Testis (tissue), 2 donors: ENCODE data around the gene NEBL.

ENCODE experiments used
- CTCF ChIP-seq, 3 experiments: fragments of 450-650 bp in 2 of 3; fragments of 200-600 bp in 1 of 3; sonication (generic) in 1 of 3; IDR thresholded peaks; one replicate each; pipeline ENCODE4 v1.5.1; 2016 to 2019; ENCODE audit warnings: antibody characterized with exemption in 3 of 3, mild to moderate bottlenecking in 2 of 3, moderate library complexity in 1 of 3
- POLR2A ChIP-seq: fragments of 450-650 bp; IDR thresholded peaks from one replicate; pipeline ENCODE4 v1.6.1; 2017; ENCODE audit warnings: antibody characterized with exemption, mild to moderate bottlenecking, moderate library complexity

DNA sequence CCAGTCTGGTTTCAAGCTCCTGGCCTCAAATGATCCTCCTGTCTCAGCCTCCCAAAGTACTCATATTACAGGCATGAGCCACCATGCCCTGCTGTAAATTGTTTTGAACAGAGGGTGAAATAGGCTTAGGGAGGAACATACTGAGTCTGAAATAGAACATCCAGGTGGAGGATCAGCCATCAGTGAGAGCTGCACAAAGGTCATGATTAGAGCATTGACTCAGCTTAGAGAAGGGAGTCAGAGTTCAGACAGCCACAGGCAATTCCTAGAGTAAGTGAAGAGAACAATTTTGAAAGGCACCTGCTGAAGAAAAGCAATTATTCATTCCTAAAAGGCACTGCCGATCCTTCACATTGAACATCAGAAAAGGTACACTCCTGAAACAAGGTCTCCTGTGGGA lies 15.9 kb upstream of the NEBL start:
- TF ChIP-seq CTCF (IDR thresholded peaks at IDR 0.05) (no peak), POLR2A (no peak)
